ENCODE data around the gene EPB41L2.

Gene EPB41L2

GRCh38 chr6:130886966-130887365 is 176.1 kb downstream of the EPB41L2 start:
- in situ Hi-C loops (cut with HindIII; ENCODE audit: low pct_ligation_motif_present, low sequenced_read_pairs) = no loop called here

GRCh38 chr6:130885392-130886192 is 177.5 kb downstream of the EPB41L2 start:
- H3K27me3 ChIP-seq (replicated peaks) = no peaks in the 10 kb centered on the region
- no peak overlapping the region for H3K4me3 ChIP-seq (ENCODE audit: low read depth, low read length)
- peak; percentile 75 for DNase-seq
- H3K27ac ChIP-seq = no peak overlapping the region
- in situ Hi-C loops (cut with HindIII; ENCODE audit: low pct_ligation_motif_present, low sequenced_read_pairs) = no loop called here
- TF ChIP-seq, protein P1, sequence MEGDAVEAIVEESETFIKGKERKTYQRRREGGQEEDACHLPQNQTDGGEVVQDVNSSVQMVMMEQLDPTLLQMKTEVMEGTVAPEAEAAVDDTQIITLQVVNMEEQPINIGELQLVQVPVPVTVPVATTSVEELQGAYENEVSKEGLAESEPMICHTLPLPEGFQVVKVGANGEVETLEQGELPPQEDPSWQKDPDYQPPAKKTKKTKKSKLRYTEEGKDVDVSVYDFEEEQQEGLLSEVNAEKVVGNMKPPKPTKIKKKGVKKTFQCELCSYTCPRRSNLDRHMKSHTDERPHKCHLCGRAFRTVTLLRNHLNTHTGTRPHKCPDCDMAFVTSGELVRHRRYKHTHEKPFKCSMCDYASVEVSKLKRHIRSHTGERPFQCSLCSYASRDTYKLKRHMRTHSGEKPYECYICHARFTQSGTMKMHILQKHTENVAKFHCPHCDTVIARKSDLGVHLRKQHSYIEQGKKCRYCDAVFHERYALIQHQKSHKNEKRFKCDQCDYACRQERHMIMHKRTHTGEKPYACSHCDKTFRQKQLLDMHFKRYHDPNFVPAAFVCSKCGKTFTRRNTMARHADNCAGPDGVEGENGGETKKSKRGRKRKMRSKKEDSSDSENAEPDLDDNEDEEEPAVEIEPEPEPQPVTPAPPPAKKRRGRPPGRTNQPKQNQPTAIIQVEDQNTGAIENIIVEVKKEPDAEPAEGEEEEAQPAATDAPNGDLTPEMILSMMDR (IDR thresholded peaks at IDR 0.05; ENCODE audit: low read depth, low read length, missing control alignments) = peak; percentile 81
- peaks cover 8% of the 10 kb centered on the region for H3K36me3 ChIP-seq (replicated peaks)

More at GRCh38 chr6:130886966-130887365, 176.1 kb downstream of the EPB41L2 start:
- Histone ChIP-seq H3K4me3 (ENCODE audit: low read depth, low read length) (no peak overlapping the region), H3K36me3 (replicated peaks) (peaks cover 8% of the 10 kb centered on the region), H3K27me3 (replicated peaks) (no peaks in the 10 kb centered on the region), H3K27ac (no peak overlapping the region)
- TF ChIP-seq, protein P1 (IDR thresholded peaks at IDR 0.05; ENCODE audit: low read depth, low read length, missing control alignments) = no peak
- DNase-seq = no peak

- H3K36me3 ChIP-seq (replicated peaks) = peaks cover 8% of the 10 kb centered on the region
- in situ Hi-C loops (cut with HindIII; ENCODE audit: low pct_ligation_motif_present, low sequenced_read_pairs) = no loop called here
- H3K27ac ChIP-seq = no peak overlapping the region
- H3K4me3 ChIP-seq (ENCODE audit: low read depth, low read length) = no peak overlapping the region
- no peak for DNase-seq
- no peaks in the 10 kb centered on the region for H3K27me3 ChIP-seq (replicated peaks)
- TF ChIP-seq, protein P1 (IDR thresholded peaks at IDR 0.05; ENCODE audit: low read depth, low read length, missing control alignments) = no peak
Observed at GRCh38 chr6:130882370-130882769, 180.7 kb downstream of the EPB41L2 start.

DNA sequence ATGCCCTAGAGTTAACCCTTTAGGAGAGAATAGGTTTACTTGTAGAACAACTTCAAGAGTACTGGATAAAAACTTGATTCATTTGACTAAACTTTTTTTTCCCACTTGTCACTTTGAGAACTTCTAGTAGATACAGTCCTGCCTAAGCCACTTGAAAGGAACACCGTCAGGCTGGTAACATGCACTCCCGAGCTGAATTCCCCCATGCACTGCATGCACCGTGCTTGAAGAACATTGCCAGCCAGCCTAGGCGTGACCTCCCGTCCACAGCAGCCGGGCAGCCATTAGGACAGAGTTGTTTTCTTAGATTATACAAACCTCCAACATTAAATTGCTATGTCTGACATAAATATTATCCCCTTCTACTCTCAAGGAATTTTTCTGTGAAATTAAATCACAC is 183.2 kb downstream of the EPB41L2 start:
- Histone ChIP-seq H3K27ac (no peak overlapping the region), H3K4me3 (ENCODE audit: low read depth, low read length) (no peak overlapping the region), H3K27me3 (replicated peaks) (no peaks in the 10 kb centered on the region), H3K36me3 (replicated peaks) (peaks cover 8% of the 10 kb centered on the region)
- TF ChIP-seq, protein P1 (IDR thresholded peaks at IDR 0.05; ENCODE audit: low read depth, low read length, missing control alignments) = no peak
- in situ Hi-C loops (cut with HindIII; ENCODE audit: low pct_ligation_motif_present, low sequenced_read_pairs) = no loop called here
- no peak for DNase-seq

DNA sequence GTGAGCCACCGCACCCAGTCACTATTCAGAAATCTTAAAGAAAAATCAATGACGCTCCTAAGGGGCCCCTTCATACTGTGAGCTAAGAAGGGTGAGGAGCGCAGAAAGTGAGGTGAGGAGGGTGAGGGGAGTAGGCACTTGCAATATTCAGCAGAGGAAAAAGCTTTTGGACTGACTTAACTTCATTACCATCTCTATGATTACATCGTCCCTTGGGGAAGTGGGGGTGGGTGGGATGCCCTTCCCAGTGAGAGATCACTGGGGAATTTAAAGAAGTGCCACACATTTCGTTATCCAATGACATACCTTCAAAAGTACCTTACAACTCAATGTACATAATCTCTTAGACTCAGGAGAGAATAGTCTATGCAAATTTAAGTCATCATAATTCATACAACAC is 189.3 kb downstream of the EPB41L2 start:
- in situ Hi-C loops (cut with HindIII; ENCODE audit: low pct_ligation_motif_present, low sequenced_read_pairs) = no loop called here
- H3K27ac ChIP-seq = no peak overlapping the region
- no peak for DNase-seq
- TF ChIP-seq, protein P1 (IDR thresholded peaks at IDR 0.05; ENCODE audit: low read depth, low read length, missing control alignments) = no peak
- H3K27me3 ChIP-seq (replicated peaks) = no peaks in the 10 kb centered on the region
- H3K4me3 ChIP-seq (ENCODE audit: low read depth, low read length) = no peak overlapping the region
- no peaks in the 10 kb centered on the region for H3K36me3 ChIP-seq (replicated peaks)

All from brain microvascular endothelial cell (primary cell).